ENCODE results near the gene OVCH1.
"Not testable (repeated sequence)": the region's sequence is repeated elsewhere in the genome, so short reads cannot be mapped to it uniquely, and the experiment has no call there.

The OVCH1 gene

GRCh38 chr12:29415111-29415510 is 82.4 kb downstream of the OVCH1 start:
- Histone ChIP-seq H3K36me3 (ENCODE audit: control insufficient read depth, insufficient read depth, low read length) (no peaks in the 10 kb centered on the region), H3K9ac (ENCODE audit: low read depth, low read length) (no peak overlapping the region), H3K4me1 (ENCODE audit: control insufficient read depth, insufficient read depth, low read length) (no peaks in the 10 kb centered on the region), H3K27me3 (ENCODE audit: control insufficient read depth, insufficient read depth, low read length) (no peaks in the 10 kb centered on the region), H3K4me3 (ENCODE audit: low read depth, low read length) (no peak overlapping the region), H3K9me3 (ENCODE audit: control insufficient read depth, insufficient read depth, low read length) (peaks cover 13% of the 10 kb centered on the region), H3K27ac (ENCODE audit: low read depth, low read length) (no peak overlapping the region)

GRCh38 chr12:29414368-29414767 is 83.1 kb downstream of the OVCH1 start:
- no peak overlapping the region for H3K27ac ChIP-seq (ENCODE audit: low read depth, low read length)
- H3K36me3 ChIP-seq (ENCODE audit: control insufficient read depth, insufficient read depth, low read length) = no peaks in the 10 kb centered on the region

GRCh38 chr12:29405561-29405960 is 91.9 kb downstream of the OVCH1 start:
- no peaks in the 10 kb centered on the region for H3K27me3 ChIP-seq (ENCODE audit: control insufficient read depth, insufficient read depth, low read length)
- no peaks in the 10 kb centered on the region for H3K4me1 ChIP-seq (ENCODE audit: control insufficient read depth, insufficient read depth, low read length)
- no peaks in the 10 kb centered on the region for H3K9me3 ChIP-seq (ENCODE audit: control insufficient read depth, insufficient read depth, low read length)
- no peak overlapping the region for H3K9ac ChIP-seq (ENCODE audit: low read depth, low read length)
- no peak overlapping the region for H3K4me3 ChIP-seq (ENCODE audit: low read depth, low read length)
- H3K36me3 ChIP-seq (ENCODE audit: control insufficient read depth, insufficient read depth, low read length) = no peaks in the 10 kb centered on the region
- no peak overlapping the region for H3K27ac ChIP-seq (ENCODE audit: low read depth, low read length)

More at GRCh38 chr12:29414368-29414767, 83.1 kb downstream of the OVCH1 start:
- no peak overlapping the region for H3K9ac ChIP-seq (ENCODE audit: low read depth, low read length)
- no peaks in the 10 kb centered on the region for H3K27me3 ChIP-seq (ENCODE audit: control insufficient read depth, insufficient read depth, low read length)
- no peaks in the 10 kb centered on the region for H3K4me1 ChIP-seq (ENCODE audit: control insufficient read depth, insufficient read depth, low read length)
- no peak overlapping the region for H3K4me3 ChIP-seq (ENCODE audit: low read depth, low read length)
- H3K9me3 ChIP-seq (ENCODE audit: control insufficient read depth, insufficient read depth, low read length) = peaks cover 13% of the 10 kb centered on the region

- H3K36me3 ChIP-seq (ENCODE audit: control insufficient read depth, insufficient read depth, low read length) = no peaks in the 10 kb centered on the region
- H3K4me1 ChIP-seq (ENCODE audit: control insufficient read depth, insufficient read depth, low read length) = no peaks in the 10 kb centered on the region
- H3K9me3 ChIP-seq (ENCODE audit: control insufficient read depth, insufficient read depth, low read length) = no peaks in the 10 kb centered on the region
- no peak overlapping the region for H3K4me3 ChIP-seq (ENCODE audit: low read depth, low read length)
- no peak overlapping the region for H3K9ac ChIP-seq (ENCODE audit: low read depth, low read length)
- no peaks in the 10 kb centered on the region for H3K27me3 ChIP-seq (ENCODE audit: control insufficient read depth, insufficient read depth, low read length)
- no peak overlapping the region for H3K27ac ChIP-seq (ENCODE audit: low read depth, low read length)
Observed at GRCh38 chr12:29403991-29404390, 93.5 kb downstream of the OVCH1 start.

- Histone ChIP-seq H3K36me3 (ENCODE audit: control insufficient read depth, insufficient read depth, low read length) (no peaks in the 10 kb centered on the region), H3K9me3 (ENCODE audit: control insufficient read depth, insufficient read depth, low read length) (no peaks in the 10 kb centered on the region), H3K9ac (ENCODE audit: low read depth, low read length) (no peak overlapping the region), H3K4me3 (ENCODE audit: low read depth, low read length) (no peak overlapping the region), H3K27ac (ENCODE audit: low read depth, low read length) (no peak overlapping the region), H3K4me1 (ENCODE audit: control insufficient read depth, insufficient read depth, low read length) (no peaks in the 10 kb centered on the region), H3K27me3 (ENCODE audit: control insufficient read depth, insufficient read depth, low read length) (no peaks in the 10 kb centered on the region)
Observed at GRCh38 chr12:29402437-29402836, 95.0 kb downstream of the OVCH1 start.

- Histone ChIP-seq H3K36me3 (ENCODE audit: control insufficient read depth, insufficient read depth, low read length) (no peaks in the 10 kb centered on the region), H3K27me3 (ENCODE audit: control insufficient read depth, insufficient read depth, low read length) (no peaks in the 10 kb centered on the region), H3K4me1 (ENCODE audit: control insufficient read depth, insufficient read depth, low read length) (no peaks in the 10 kb centered on the region), H3K9ac (ENCODE audit: low read depth, low read length) (no peak overlapping the region), H3K27ac (ENCODE audit: low read depth, low read length) (no peak overlapping the region), H3K4me3 (ENCODE audit: low read depth, low read length) (no peak overlapping the region), H3K9me3 (ENCODE audit: control insufficient read depth, insufficient read depth, low read length) (no peaks in the 10 kb centered on the region)
Observed at GRCh38 chr12:29398495-29398894, 99.0 kb downstream of the OVCH1 start.

- H3K36me3 ChIP-seq (ENCODE audit: control insufficient read depth, insufficient read depth, low read length) = no peaks in the 10 kb centered on the region
- no peak overlapping the region for H3K4me3 ChIP-seq (ENCODE audit: low read depth, low read length)
- H3K27ac ChIP-seq (ENCODE audit: low read depth, low read length) = no peak overlapping the region
- H3K9me3 ChIP-seq (ENCODE audit: control insufficient read depth, insufficient read depth, low read length) = no peaks in the 10 kb centered on the region
- H3K27me3 ChIP-seq (ENCODE audit: control insufficient read depth, insufficient read depth, low read length) = no peaks in the 10 kb centered on the region
- H3K9ac ChIP-seq (ENCODE audit: low read depth, low read length) = no peak overlapping the region
- no peaks in the 10 kb centered on the region for H3K4me1 ChIP-seq (ENCODE audit: control insufficient read depth, insufficient read depth, low read length)
Observed at GRCh38 chr12:29396774-29397173, 100.7 kb downstream of the OVCH1 start.

GRCh38 chr12:29395356-29395755 is 102.1 kb downstream of the OVCH1 start:
- Histone ChIP-seq H3K27ac (ENCODE audit: low read depth, low read length) (no peak overlapping the region), H3K9ac (ENCODE audit: low read depth, low read length) (no peak overlapping the region), H3K36me3 (ENCODE audit: control insufficient read depth, insufficient read depth, low read length) (no peaks in the 10 kb centered on the region), H3K4me3 (ENCODE audit: low read depth, low read length) (no peak overlapping the region), H3K9me3 (ENCODE audit: control insufficient read depth, insufficient read depth, low read length) (no peaks in the 10 kb centered on the region), H3K4me1 (ENCODE audit: control insufficient read depth, insufficient read depth, low read length) (no peaks in the 10 kb centered on the region), H3K27me3 (ENCODE audit: control insufficient read depth, insufficient read depth, low read length) (no peaks in the 10 kb centered on the region)

GRCh38 chr12:29390419-29390818 is 107.1 kb downstream of the OVCH1 start:
- not testable (repeated sequence) for H3K9ac ChIP-seq (ENCODE audit: low read depth, low read length); H3K9me3 ChIP-seq (ENCODE audit: control insufficient read depth, insufficient read depth, low read length); H3K36me3 ChIP-seq (ENCODE audit: control insufficient read depth, insufficient read depth, low read length); H3K27ac ChIP-seq (ENCODE audit: low read depth, low read length); H3K27me3 ChIP-seq (ENCODE audit: control insufficient read depth, insufficient read depth, low read length); H3K4me3 ChIP-seq (ENCODE audit: low read depth, low read length); H3K4me1 ChIP-seq (ENCODE audit: control insufficient read depth, insufficient read depth, low read length)

GRCh38 chr12:29389295-29389919 is 108.1 kb downstream of the OVCH1 start:
- no peak overlapping the region for H3K4me3 ChIP-seq (ENCODE audit: low read depth, low read length)
- no peaks in the 10 kb centered on the region for H3K9me3 ChIP-seq (ENCODE audit: control insufficient read depth, insufficient read depth, low read length)
- H3K36me3 ChIP-seq (ENCODE audit: control insufficient read depth, insufficient read depth, low read length) = no peaks in the 10 kb centered on the region
- H3K27ac ChIP-seq (ENCODE audit: low read depth, low read length) = no peak overlapping the region
- H3K27me3 ChIP-seq (ENCODE audit: control insufficient read depth, insufficient read depth, low read length) = no peaks in the 10 kb centered on the region
- H3K9ac ChIP-seq (ENCODE audit: low read depth, low read length) = no peak overlapping the region
- H3K4me1 ChIP-seq (ENCODE audit: control insufficient read depth, insufficient read depth, low read length) = no peaks in the 10 kb centered on the region

- H3K27me3 ChIP-seq (ENCODE audit: control insufficient read depth, insufficient read depth, low read length); H3K4me3 ChIP-seq (ENCODE audit: low read depth, low read length); H3K9ac ChIP-seq (ENCODE audit: low read depth, low read length); H3K36me3 ChIP-seq (ENCODE audit: control insufficient read depth, insufficient read depth, low read length); H3K27ac ChIP-seq (ENCODE audit: low read depth, low read length); H3K9me3 ChIP-seq (ENCODE audit: control insufficient read depth, insufficient read depth, low read length); H3K4me1 ChIP-seq (ENCODE audit: control insufficient read depth, insufficient read depth, low read length): not testable (repeated sequence)
Observed at GRCh38 chr12:29386084-29386680, 111.3 kb downstream of the OVCH1 start.

Measured in HUES48 (cell line).